GM13976 (cell line): ENCODE measurements around the gene BICRA.
A peak's percentile ranks its signal among the peaks of the same experiment; 100 is the strongest.

ENCODE experiments used
- DNase-seq: peaks from one replicate; pipeline ENCODE4 v3.0.0; 2012; ENCODE audit warnings: low spot score
- CTCF ChIP-seq: IDR thresholded peaks from 2 replicates; pipeline ENCODE4 v1.5.1; 2012; ENCODE audit warnings: borderline replicate concordance, mild to moderate bottlenecking; ENCODE audit not compliant: insufficient read depth; ENCODE audit errors: extremely low read depth, missing control alignments, control extremely low read depth
- in situ Hi-C: fragments of 300-500 bp; cut with MboI; formaldehyde crosslinking; loops from one replicate; pipeline ENCODE4 v1.12.0; 2022; ENCODE audit warnings: low sequenced_read_pairs, mixed read lengths, inconsistent platforms; ENCODE audit not compliant: unreplicated experiment

Gene BICRA

GRCh38 chr19:47695533-47696262 lies 86.8 kb downstream of the BICRA start:
- no peak for TF ChIP-seq CTCF
- in situ Hi-C loops, result no loop called here
- DNase-seq, result no peak

- DNase-seq, result no peak
- in situ Hi-C loops, result no loop called here
- no peak for TF ChIP-seq CTCF
Observed at GRCh38 chr19:47696635-47697034, 87.7 kb downstream of the BICRA start.

GRCh38 chr19:47697863-47698609 lies 89.1 kb downstream of the BICRA start:
- in situ Hi-C loops, result no loop called here
- DNase-seq, result peak; percentile 89
- TF ChIP-seq CTCF, result peak; percentile 98

- in situ Hi-C loops, result no loop called here
- DNase-seq, result no peak
- no peak for TF ChIP-seq CTCF
Observed at GRCh38 chr19:47698631-47699359, 89.9 kb downstream of the BICRA start.

GRCh38 chr19:47699360-47699917 lies 90.5 kb downstream of the BICRA start:
- TF ChIP-seq CTCF, result peak; percentile 78
- peak; percentile 86 for DNase-seq
- in situ Hi-C loops, result no loop called here
